CD14-positive monocyte (primary cell): ENCODE measurements around the gene NLK. TPM values are rescaled to one million over a fixed set of nuclear protein-coding genes. Genes with fewer than 3 reads are reported as not detected.

Experiments used
- DNase-seq, 3 donors: peaks; one replicate each; pipeline ENCODE4 v3.0.0-alpha.2; 2011 to 2022
- H2AFZ ChIP-seq: 2 replicates; pipeline ENCODE4 v1.6.0; 2012; ENCODE audit warnings: mild to moderate bottlenecking, low read depth, low read length, inconsistent platforms; ENCODE audit not compliant: insufficient read depth, poor library complexity, severe bottlenecking
- H3K27ac ChIP-seq, 2 donors: 1 replicate in 1 of 2; 2 replicates in 1 of 2; pipeline ENCODE4 v1.5.1; 2012 to 2013; ENCODE audit warnings: low read length in 2 of 2, control low read depth in 1 of 2, inconsistent platforms in 1 of 2, low read depth in 1 of 2, mild to moderate bottlenecking in 1 of 2
- H3K27me3 ChIP-seq, 2 donors: one replicate each; pipeline versions ENCODE4 v1.6.0 to v1.6.1; 2011 to 2013; ENCODE audit warnings: low read length in 2 of 2; ENCODE audit not compliant: control insufficient read depth in 2 of 2, insufficient read depth in 2 of 2
- H3K36me3 ChIP-seq, 2 donors: replicated peaks in 1 of 2; 1 replicate in 1 of 2; 2 replicates in 1 of 2; pipeline versions ENCODE4 v1.5.1 to v1.6.1; 2012 to 2013; ENCODE audit warnings: low read length in 2 of 2, control low read depth in 1 of 2, inconsistent platforms in 1 of 2, mild to moderate bottlenecking in 1 of 2; ENCODE audit not compliant: insufficient read depth in 2 of 2, control insufficient read depth in 1 of 2
- H3K4me1 ChIP-seq, 2 donors: 1 replicate in 1 of 2; 2 replicates in 1 of 2; pipeline versions ENCODE4 v1.5.1 to v1.6.1; 2012 to 2013; ENCODE audit warnings: low read length in 2 of 2, control low read depth in 1 of 2, inconsistent platforms in 1 of 2, mild to moderate bottlenecking in 1 of 2, moderate library complexity in 1 of 2; ENCODE audit not compliant: insufficient read depth in 2 of 2, control insufficient read depth in 1 of 2
- H3K4me2 ChIP-seq: replicated peaks from 2 replicates; pipeline ENCODE3; 2012; ENCODE audit warnings: low read length, moderate library complexity, mild to moderate bottlenecking; ENCODE audit not compliant: poor library complexity, severe bottlenecking; ENCODE audit errors: extremely low read depth
- H3K4me3 ChIP-seq, 3 experiments: fragments of 200-600 bp in 1 of 3; sonication (generic) in 1 of 3; replicated peaks in 1 of 3; 1 replicate in 2 of 3; 2 replicates in 1 of 3; pipeline ENCODE4 v1.5.1; 2011 to 2013; ENCODE audit warnings: low read length in 3 of 3, mild to moderate bottlenecking in 3 of 3, control low read depth in 2 of 3, low read depth in 2 of 3, inconsistent platforms in 1 of 3, moderate library complexity in 1 of 3
- H3K79me2 ChIP-seq: 2 replicates; pipeline ENCODE4 v1.6.0; 2012; ENCODE audit warnings: mild to moderate bottlenecking, control low read depth, inconsistent platforms, low read length, moderate library complexity; ENCODE audit not compliant: insufficient read depth
- H3K9ac ChIP-seq: 2 replicates; pipeline ENCODE4 v1.6.0; 2017; ENCODE audit warnings: low read length, mild to moderate bottlenecking; ENCODE audit not compliant: insufficient read depth, poor library complexity, severe bottlenecking
- H3K9me3 ChIP-seq, 2 donors: replicated peaks in 1 of 2; 1 replicate in 1 of 2; 2 replicates in 1 of 2; pipeline versions ENCODE4 v1.5.1 to v1.6.1; 2012 to 2013; ENCODE audit warnings: low read length in 2 of 2, control low read depth in 1 of 2; ENCODE audit not compliant: control insufficient read depth in 1 of 2, insufficient read depth in 1 of 2
- H4K20me1 ChIP-seq: 2 replicates; pipeline ENCODE4 v1.6.0; 2012; ENCODE audit warnings: mild to moderate bottlenecking, low read length, control low read depth, moderate library complexity; ENCODE audit not compliant: insufficient read depth
- H3K27ac Mint-ChIP-seq, 7 donors: one replicate each; pipeline ENCODE4 v1.8.0; 2020; ENCODE audit warnings: mild to moderate bottlenecking in 7 of 7, mixed read lengths in 7 of 7, moderate library complexity in 6 of 7, inconsistent platforms in 2 of 7
- H3K27me3 Mint-ChIP-seq, 3 donors: one replicate each; pipeline ENCODE4 v1.8.0; 2021 to 2022; ENCODE audit warnings: low read depth in 3 of 3, mild to moderate bottlenecking in 3 of 3, mixed read lengths in 3 of 3, moderate library complexity in 3 of 3, inconsistent platforms in 1 of 3
- H3K36me3 Mint-ChIP-seq, 2 donors: one replicate each; pipeline ENCODE4 v1.8.0; 2020; ENCODE audit warnings: mixed read lengths in 2 of 2, inconsistent platforms in 1 of 2, mild to moderate bottlenecking in 1 of 2
- H3K4me1 Mint-ChIP-seq: one replicate; pipeline ENCODE4 v1.8.0; 2020; ENCODE audit warnings: mild to moderate bottlenecking, mixed read lengths
- H3K4me3 Mint-ChIP-seq, 2 donors: one replicate each; pipeline ENCODE4 v1.8.0; 2020; ENCODE audit warnings: mild to moderate bottlenecking in 2 of 2, mixed read lengths in 2 of 2, moderate library complexity in 1 of 2
- H3K9me3 Mint-ChIP-seq, 7 donors: one replicate each; pipeline ENCODE4 v1.8.0; 2020 to 2022; ENCODE audit warnings: mixed read lengths in 7 of 7, mild to moderate bottlenecking in 6 of 7, moderate library complexity in 6 of 7, inconsistent platforms in 2 of 7
- WGBS: methylation state at CpG from one replicate; pipeline ENCODE4 v1.1.5; 2013; ENCODE audit warnings: missing lambda C conversion rate; ENCODE audit not compliant: insufficient coverage; 5-methylcytosine and 5-hydroxymethylcytosine counted together
- intact Hi-C, 2 donors: fragments of 100-400 bp; cut with micrococcal nuclease; formaldehyde crosslinking; loops; one replicate each; pipeline versions ENCODE4 v1.15.0 to v1.15.1; 2023
- polyA plus RNA-seq, 3 donors: library from polyadenylated mRNA; depleted of rRNA in 1 of 3; unstranded in 2 of 3; stranded (reverse) in 1 of 3; fragments of 300-500 nt in 2 of 3; fragments of >200 nt in 1 of 3; fragmentation: Illumina TruSeq in 2 of 3; gene quantifications; 1 replicate in 2 of 3; 2 replicates in 1 of 3; pipeline ENCODE4 v1.2.3, GENCODE V29; 2012 to 2021
- TF ChIP-seq, protein P1 (sequence below): fragments of 200-600 bp; IDR thresholded peaks from one replicate; pipeline ENCODE4 v1.8.0; 2022; ENCODE audit warnings: antibody characterized with exemption, mild to moderate bottlenecking

NLK gene
- polyA plus RNA-seq, 3 donors, result 1.7 to 6.5 (median 2.0) TPM

DNA sequence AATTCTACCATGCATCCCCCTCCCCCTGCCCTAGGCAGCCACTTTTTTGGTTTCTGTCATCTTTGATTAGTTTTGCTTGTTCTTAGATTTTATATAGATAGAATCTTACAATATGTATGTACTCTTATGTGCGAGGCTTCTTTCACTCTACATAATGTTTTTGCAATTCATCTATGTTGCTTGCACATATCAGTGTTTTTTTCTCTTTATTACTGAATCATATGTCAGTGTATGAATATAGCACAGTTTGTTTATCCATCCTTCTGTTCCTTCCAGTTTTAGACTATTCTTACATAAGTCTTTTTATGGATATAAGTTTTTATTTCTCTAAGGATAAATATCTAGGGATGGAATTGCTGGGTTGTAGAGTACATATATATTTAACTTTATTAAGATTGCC lies 26.6 kb downstream of the NLK start:
- TF ChIP-seq, protein P1, sequence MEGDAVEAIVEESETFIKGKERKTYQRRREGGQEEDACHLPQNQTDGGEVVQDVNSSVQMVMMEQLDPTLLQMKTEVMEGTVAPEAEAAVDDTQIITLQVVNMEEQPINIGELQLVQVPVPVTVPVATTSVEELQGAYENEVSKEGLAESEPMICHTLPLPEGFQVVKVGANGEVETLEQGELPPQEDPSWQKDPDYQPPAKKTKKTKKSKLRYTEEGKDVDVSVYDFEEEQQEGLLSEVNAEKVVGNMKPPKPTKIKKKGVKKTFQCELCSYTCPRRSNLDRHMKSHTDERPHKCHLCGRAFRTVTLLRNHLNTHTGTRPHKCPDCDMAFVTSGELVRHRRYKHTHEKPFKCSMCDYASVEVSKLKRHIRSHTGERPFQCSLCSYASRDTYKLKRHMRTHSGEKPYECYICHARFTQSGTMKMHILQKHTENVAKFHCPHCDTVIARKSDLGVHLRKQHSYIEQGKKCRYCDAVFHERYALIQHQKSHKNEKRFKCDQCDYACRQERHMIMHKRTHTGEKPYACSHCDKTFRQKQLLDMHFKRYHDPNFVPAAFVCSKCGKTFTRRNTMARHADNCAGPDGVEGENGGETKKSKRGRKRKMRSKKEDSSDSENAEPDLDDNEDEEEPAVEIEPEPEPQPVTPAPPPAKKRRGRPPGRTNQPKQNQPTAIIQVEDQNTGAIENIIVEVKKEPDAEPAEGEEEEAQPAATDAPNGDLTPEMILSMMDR, result no peak
- Histone ChIP-seq H3K27me3 (no peaks in the 10 kb centered on the region), H3K4me3 (no peak overlapping the region), H3K27ac (no peak overlapping the region), H3K79me2 (peaks cover 58% of the 10 kb centered on the region), H3K9me3 (no peaks in the 10 kb centered on the region), H4K20me1 (peaks cover 21% of the 10 kb centered on the region), H2AFZ (no peak overlapping the region), H3K36me3 (no peaks in the 10 kb centered on the region), H3K4me2 (no peak overlapping the region), H3K4me1 (peaks cover 15 to 23% of the 10 kb centered on the region in 2 donors), H3K9ac (no peak overlapping the region)
- Mint-ChIP-seq H3K4me3 (no peak overlapping the region), H3K9me3 (peaks cover 0 to 8% (median 5%) of the 10 kb centered on the region in 7 donors), H3K4me1 (peaks cover 29% of the 10 kb centered on the region), H3K36me3 (peaks cover 11 to 16% of the 10 kb centered on the region in 2 donors), H3K27ac (no peak overlapping the region), H3K27me3 (no peaks in the 10 kb centered on the region)
- intact Hi-C loops, result no loop called here
- WGBS, result no CpG with 5 or more reads among the region's 1 CpG
- DNase-seq, result no peak

DNA sequence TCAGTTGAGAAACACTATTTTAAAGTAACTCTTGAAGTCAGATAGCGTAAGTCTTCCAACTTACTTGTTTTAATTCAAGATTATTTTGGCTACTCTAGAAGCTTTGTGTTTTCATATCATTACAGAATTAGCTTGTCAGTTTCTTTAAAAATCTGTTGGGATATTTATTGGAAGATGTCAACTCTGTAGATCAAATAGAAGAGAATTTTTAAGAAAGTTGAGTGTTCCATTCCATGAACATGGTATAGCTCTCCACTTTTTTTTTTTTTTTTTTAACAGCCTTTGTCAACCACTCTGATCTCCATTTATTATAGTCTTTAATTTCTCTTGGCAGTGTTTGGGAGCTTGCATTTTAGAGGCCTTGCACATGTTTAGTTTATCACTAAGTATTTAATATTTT lies 28.7 kb downstream of the NLK start:
- H3K9me3 Mint-ChIP-seq, result peaks cover 0 to 8% (median 5%) of the 10 kb centered on the region in 7 donors
- H3K27ac Mint-ChIP-seq, result no peak overlapping the region
- DNase-seq, result no peak
- Histone ChIP-seq H3K27me3 (no peaks in the 10 kb centered on the region), H3K27ac (no peak overlapping the region), H3K4me2 (no peak overlapping the region), H2AFZ (no peak overlapping the region), H3K79me2 (peaks cover 51% of the 10 kb centered on the region), H3K9ac (no peak overlapping the region), H3K36me3 (no peaks in the 10 kb centered on the region), H4K20me1 (peaks cover 9% of the 10 kb centered on the region), H3K4me1 (peaks cover 0 to 4% of the 10 kb centered on the region in 2 donors), H3K4me3 (no peak overlapping the region), H3K9me3 (no peaks in the 10 kb centered on the region)
- H3K4me1 Mint-ChIP-seq, result peaks cover 14% of the 10 kb centered on the region
- WGBS, result no CpG with 5 or more reads among the region's 1 CpG
- intact Hi-C loops, result no loop called here
- TF ChIP-seq, protein P1, result no peak
- H3K36me3 Mint-ChIP-seq, result peaks cover 13 to 16% of the 10 kb centered on the region in 2 donors
- no peak overlapping the region for H3K4me3 Mint-ChIP-seq
- no peaks in the 10 kb centered on the region for H3K27me3 Mint-ChIP-seq
